H9 (cell line): ENCODE data around the gene KRTAP10-9. TPM values are rescaled to one million over a fixed set of nuclear protein-coding genes. Genes with fewer than 3 reads are reported as not detected.
"Not testable (repeated sequence)": the region's sequence is repeated elsewhere in the genome, so short reads cannot be mapped to it uniquely, and the experiment has no call there.

Experiments
- DNase-seq: peaks from one replicate; pipeline ENCODE4 v3.0.0-alpha.2; 2017
- H2AFZ ChIP-seq: one replicate; pipeline ENCODE4 v1.6.1; 2013; ENCODE audit warnings: mild to moderate bottlenecking, low read length, control low read depth, moderate library complexity
- H2AK5ac ChIP-seq: 2 replicates; pipeline ENCODE4 v1.6.1; 2013; ENCODE audit warnings: low read length, control low read depth, mixed read lengths; ENCODE audit not compliant: insufficient read length
- H2BK120ac ChIP-seq: one replicate; pipeline ENCODE4 v1.6.1; 2013; ENCODE audit warnings: low read depth, mild to moderate bottlenecking, low read length, control low read depth, inconsistent platforms; ENCODE audit not compliant: poor library complexity, severe bottlenecking
- H2BK12ac ChIP-seq: 2 replicates; pipeline ENCODE4 v1.6.1; 2013; ENCODE audit warnings: low read length, control low read depth, mixed read lengths, low read depth; ENCODE audit not compliant: insufficient read length
- H2BK15ac ChIP-seq: 2 replicates; pipeline ENCODE4 v1.6.1; 2013; ENCODE audit warnings: low read depth, low read length, control low read depth
- H2BK20ac ChIP-seq: one replicate; pipeline ENCODE4 v1.6.1; 2013; ENCODE audit warnings: low read depth, mild to moderate bottlenecking, low read length, control low read depth, inconsistent platforms; ENCODE audit not compliant: poor library complexity, severe bottlenecking
- H2BK5ac ChIP-seq: 2 replicates; pipeline ENCODE4 v1.6.1; 2013; ENCODE audit warnings: low read length, control low read depth, mixed read lengths; ENCODE audit not compliant: insufficient read length
- H3K14ac ChIP-seq: 2 replicates; pipeline ENCODE4 v1.6.1; 2013; ENCODE audit warnings: low read length, control low read depth; ENCODE audit not compliant: insufficient read depth
- H3K18ac ChIP-seq: 2 replicates; pipeline ENCODE4 v1.6.1; 2013; ENCODE audit warnings: low read depth, mild to moderate bottlenecking, mixed read lengths, low read length, control low read depth; ENCODE audit not compliant: insufficient read length
- H3K23ac ChIP-seq: 2 replicates; pipeline ENCODE4 v1.6.1; 2013; ENCODE audit warnings: low read length, control low read depth, mixed read lengths, low read depth; ENCODE audit not compliant: insufficient read length
- H3K23me2 ChIP-seq: 2 replicates; pipeline ENCODE4 v1.6.1; 2013; ENCODE audit warnings: low read depth, mild to moderate bottlenecking, mixed read lengths, low read length, control low read depth; ENCODE audit not compliant: insufficient read length, poor library complexity, severe bottlenecking
- H3K27ac ChIP-seq: 2 replicates; pipeline ENCODE4 v1.5.1; 2013; ENCODE audit warnings: low read length, control low read depth, mixed read lengths, low read depth; ENCODE audit not compliant: insufficient read length
- H3K27me3 ChIP-seq: 2 replicates; pipeline ENCODE4 v1.6.1; 2013; ENCODE audit warnings: low read length, control low read depth, inconsistent platforms; ENCODE audit not compliant: insufficient read depth
- H3K4ac ChIP-seq: 2 replicates; pipeline ENCODE4 v1.6.1; 2013; ENCODE audit warnings: low read depth, mild to moderate bottlenecking, control low read depth, inconsistent platforms, low read length, moderate library complexity
- H3K4me1 ChIP-seq: 2 replicates; pipeline ENCODE4 v1.6.1; 2013; ENCODE audit warnings: low read length, control low read depth, inconsistent platforms; ENCODE audit not compliant: insufficient read depth
- H3K4me2 ChIP-seq: 2 replicates; pipeline ENCODE4 v1.6.1; 2013; ENCODE audit warnings: low read length, control low read depth, mixed read lengths; ENCODE audit not compliant: insufficient read length, insufficient read depth
- H3K56ac ChIP-seq: 2 replicates; pipeline ENCODE4 v1.6.1; 2013; ENCODE audit warnings: low read depth, mild to moderate bottlenecking, mixed read lengths, low read length, control low read depth; ENCODE audit not compliant: insufficient read length
- H3K79me1 ChIP-seq: 2 replicates; pipeline ENCODE4 v1.6.1; 2013; ENCODE audit warnings: low read depth, mild to moderate bottlenecking, moderate library complexity, low read length, control low read depth, inconsistent platforms; ENCODE audit not compliant: insufficient read depth, poor library complexity, severe bottlenecking
- H3K79me2 ChIP-seq: 2 replicates; pipeline ENCODE4 v1.6.1; 2013; ENCODE audit warnings: low read length, control low read depth, inconsistent platforms; ENCODE audit not compliant: insufficient read depth
- H3K9ac ChIP-seq: 2 replicates; pipeline ENCODE4 v1.6.1; 2013; ENCODE audit warnings: low read length, control low read depth, mixed read lengths; ENCODE audit not compliant: insufficient read length; ENCODE audit errors: extremely low read depth
- H3K9me3 ChIP-seq: one replicate; pipeline ENCODE4 v1.6.1; 2013; ENCODE audit warnings: low read depth, low read length, inconsistent platforms; ENCODE audit not compliant: control insufficient read depth
- H3T11ph ChIP-seq: one replicate; pipeline ENCODE4 v1.6.1; 2013; ENCODE audit warnings: mild to moderate bottlenecking, low read length, control low read depth, inconsistent platforms
- H4K20me1 ChIP-seq: one replicate; pipeline ENCODE4 v1.6.1; 2013; ENCODE audit not compliant: control insufficient read depth, insufficient read length, insufficient read depth
- H4K5ac ChIP-seq: 2 replicates; pipeline ENCODE4 v1.6.1; 2013; ENCODE audit warnings: low read depth, mild to moderate bottlenecking, mixed read lengths, low read length, control low read depth; ENCODE audit not compliant: insufficient read length
- H4K8ac ChIP-seq: replicated peaks from 2 replicates; pipeline ENCODE4 v1.6.1; 2013; ENCODE audit warnings: low read length, control low read depth, mixed read lengths, low read depth; ENCODE audit not compliant: insufficient read length
- H4K91ac ChIP-seq: 2 replicates; pipeline ENCODE4 v1.6.1; 2013; ENCODE audit warnings: low read depth, mild to moderate bottlenecking, moderate library complexity, mixed read lengths, low read length, control low read depth; ENCODE audit not compliant: insufficient read length
- H3K27ac Mint-ChIP-seq, 3 experiments: 2 replicates in 2 of 3; 3 replicates in 1 of 3; pipeline ENCODE4 v1.8.0; 2020 to 2021; ENCODE audit warnings: mixed read lengths in 3 of 3, mild to moderate bottlenecking in 1 of 3, moderate library complexity in 1 of 3
- H3K27me3 Mint-ChIP-seq: 2 replicates; pipeline ENCODE4 v1.8.0; 2021; ENCODE audit warnings: low read depth, mild to moderate bottlenecking, moderate library complexity, mixed read lengths
- H3K36me3 Mint-ChIP-seq, 3 experiments: 2 replicates in 2 of 3; 3 replicates in 1 of 3; pipeline ENCODE4 v1.8.0; 2020 to 2021; ENCODE audit warnings: low read depth in 3 of 3, mixed read lengths in 3 of 3; ENCODE audit not compliant: insufficient read depth in 1 of 3
- H3K4me1 Mint-ChIP-seq, 2 experiments: 2 replicates each; pipeline ENCODE4 v1.8.0; 2020; ENCODE audit warnings: mixed read lengths in 2 of 2
- H3K4me3 Mint-ChIP-seq, 2 experiments: 2 replicates in 1 of 2; 3 replicates in 1 of 2; pipeline ENCODE4 v1.8.0; 2020 to 2021; ENCODE audit warnings: mild to moderate bottlenecking in 2 of 2, mixed read lengths in 2 of 2, moderate library complexity in 1 of 2
- H3K9me3 Mint-ChIP-seq, 2 experiments: 2 replicates in 1 of 2; 3 replicates in 1 of 2; pipeline ENCODE4 v1.8.0; 2020; ENCODE audit warnings: mild to moderate bottlenecking in 2 of 2, mixed read lengths in 2 of 2, moderate library complexity in 1 of 2
- CTCF ChIP-seq: fragments of 200-600 bp; sonication (generic); conservative IDR thresholded peaks from 3 replicates; pipeline ENCODE4 v1.8.0; 2021; ENCODE audit warnings: antibody characterized with exemption, mild to moderate bottlenecking
- WGBS: extraction: QIAGEN DNeasy Blood & Tissue Kit; methylation state at CpG from one replicate; pipeline ENCODE4 v1.1.7; 2013; ENCODE audit warnings: missing lambda C conversion rate, low lambda C conversion rate, mixed read lengths; ENCODE audit not compliant: insufficient read length; ENCODE audit errors: extremely low coverage; 5-methylcytosine and 5-hydroxymethylcytosine counted together
- total RNA-seq: library from RNA; stranded (reverse); gene quantifications from 2 replicates; pipeline ENCODE4 v1.2.1, GENCODE V29; 2021

Gene KRTAP10-9
- total RNA-seq, 1 experiment from 2014 or later: not detected

- H3K27me3 Mint-ChIP-seq: peaks cover 11% of the 10 kb centered on the region
- Histone ChIP-seq H3K14ac (no peak overlapping the region), H2BK12ac (no peak overlapping the region), H3K23ac (no peak overlapping the region), H3K79me1 (no peaks in the 10 kb centered on the region), H4K5ac (no peak overlapping the region), H4K91ac (no peak overlapping the region), H2BK20ac (no peak overlapping the region), H2BK120ac (no peak overlapping the region), H3K56ac (no peak overlapping the region), H3K23me2 (no peaks in the 10 kb centered on the region), H2AFZ (no peak overlapping the region), H4K20me1 (no peaks in the 10 kb centered on the region), H2AK5ac (no peak overlapping the region), H3K9me3 (peaks cover 9% of the 10 kb centered on the region), H3K18ac (no peak overlapping the region), H3K4ac (no peak overlapping the region), H3K4me2 (no peak overlapping the region), H3K79me2 (no peaks in the 10 kb centered on the region), H3K27ac (no peak overlapping the region), H3K9ac (no peak overlapping the region), H3T11ph (no peak overlapping the region), H4K8ac (no peak overlapping the region), H2BK15ac (no peak overlapping the region), H2BK5ac (no peak overlapping the region), H3K4me1 (no peaks in the 10 kb centered on the region), H3K27me3 (no peaks in the 10 kb centered on the region)
- TF ChIP-seq CTCF: no peak
- peaks cover 8 to 26% (median 21%) of the 10 kb centered on the region in 3 experiments for H3K36me3 Mint-ChIP-seq
- no peak overlapping the region for H3K27ac Mint-ChIP-seq
- no peaks in the 10 kb centered on the region for H3K4me1 Mint-ChIP-seq
- H3K9me3 Mint-ChIP-seq: peaks cover 33 to 39% of the 10 kb centered on the region in 2 experiments
- H3K4me3 Mint-ChIP-seq: no peak overlapping the region
- no peak for DNase-seq
These were observed 17.7 kb upstream of the KRTAP10-9 start for GRCh38 chr21:44609193-44609592.

- no CpG with 5 or more reads among the region's 7 CpGs for WGBS
These were observed 16.6 kb upstream of the KRTAP10-9 start for GRCh38 chr21:44610157-44610843.

More at GRCh38 chr21:44610157-44610843, 16.6 kb upstream of the KRTAP10-9 start:
- not testable (repeated sequence) for H3K18ac ChIP-seq, H4K8ac ChIP-seq, H2BK12ac ChIP-seq, H3K4me1 Mint-ChIP-seq, H2BK120ac ChIP-seq, H3K9ac ChIP-seq, H4K91ac ChIP-seq, H2BK15ac ChIP-seq, H4K20me1 ChIP-seq, H3K4me2 ChIP-seq, H3T11ph ChIP-seq, H3K27me3 Mint-ChIP-seq, H3K56ac ChIP-seq, H2BK20ac ChIP-seq, DNase-seq, H3K79me1 ChIP-seq, H3K23ac ChIP-seq, H2AK5ac ChIP-seq, H3K4me1 ChIP-seq, H3K4me3 Mint-ChIP-seq, H3K79me2 ChIP-seq, H2BK5ac ChIP-seq, H3K9me3 ChIP-seq, H4K5ac ChIP-seq, H3K4ac ChIP-seq, H3K14ac ChIP-seq, H3K27ac Mint-ChIP-seq, H3K27me3 ChIP-seq, H3K23me2 ChIP-seq, H2AFZ ChIP-seq, H3K27ac ChIP-seq
- Mint-ChIP-seq H3K36me3 (peaks cover 8 to 26% (median 21%) of the 10 kb centered on the region in 3 experiments), H3K9me3 (peaks cover 33 to 39% of the 10 kb centered on the region in 2 experiments)
